Measurements from ENCODE around the gene RAET1G.
"Not testable (repeated sequence)": the region's sequence is repeated elsewhere in the genome, so short reads cannot be mapped to it uniquely, and the experiment has no call there.

The RAET1G gene

GRCh38 chr6:149934249-149935156 lies 11.6 kb upstream of the RAET1G start:
- peak; percentile 47 for DNase-seq (ENCODE audit: low spot score)

- DNase-seq (ENCODE audit: low spot score): no peak
These were observed 10.5 kb upstream of the RAET1G start for GRCh38 chr6:149933461-149933860.

GRCh38 chr6:149933036-149933435 lies 10.1 kb upstream of the RAET1G start:
- DNase-seq (ENCODE audit: low spot score): no peak

GRCh38 chr6:149931501-149931900 lies 8.6 kb upstream of the RAET1G start:
- no peak for DNase-seq (ENCODE audit: low spot score)

DNA sequence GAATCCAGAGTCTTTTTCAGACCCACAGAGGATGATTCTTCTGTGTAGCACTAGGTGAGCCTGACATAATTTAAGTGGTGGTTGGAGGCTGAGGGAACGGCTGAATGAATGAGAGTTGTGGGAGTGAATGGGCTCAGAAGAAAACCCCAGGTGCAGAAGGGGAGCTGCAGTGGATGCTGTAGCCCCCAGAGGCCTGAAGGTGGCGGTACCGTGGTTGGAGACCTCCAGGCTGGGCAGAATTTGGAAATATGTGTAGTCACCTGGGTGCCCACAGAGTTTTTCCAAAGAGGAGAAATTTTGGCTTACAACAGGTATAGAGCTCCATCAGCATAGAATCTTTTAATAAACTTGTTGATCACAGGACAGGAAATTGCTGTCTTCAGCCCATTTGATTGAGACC lies 6.5 kb upstream of the RAET1G start:
- DNase-seq (ENCODE audit: low spot score): peak; percentile 36

- DNase-seq (ENCODE audit: low spot score): not testable (repeated sequence)
These were observed 4.1 kb upstream of the RAET1G start for GRCh38 chr6:149927025-149927424.

GRCh38 chr6:149925974-149926777 lies 3.3 kb upstream of the RAET1G start:
- DNase-seq (ENCODE audit: low spot score): peak; percentile 38

DNA sequence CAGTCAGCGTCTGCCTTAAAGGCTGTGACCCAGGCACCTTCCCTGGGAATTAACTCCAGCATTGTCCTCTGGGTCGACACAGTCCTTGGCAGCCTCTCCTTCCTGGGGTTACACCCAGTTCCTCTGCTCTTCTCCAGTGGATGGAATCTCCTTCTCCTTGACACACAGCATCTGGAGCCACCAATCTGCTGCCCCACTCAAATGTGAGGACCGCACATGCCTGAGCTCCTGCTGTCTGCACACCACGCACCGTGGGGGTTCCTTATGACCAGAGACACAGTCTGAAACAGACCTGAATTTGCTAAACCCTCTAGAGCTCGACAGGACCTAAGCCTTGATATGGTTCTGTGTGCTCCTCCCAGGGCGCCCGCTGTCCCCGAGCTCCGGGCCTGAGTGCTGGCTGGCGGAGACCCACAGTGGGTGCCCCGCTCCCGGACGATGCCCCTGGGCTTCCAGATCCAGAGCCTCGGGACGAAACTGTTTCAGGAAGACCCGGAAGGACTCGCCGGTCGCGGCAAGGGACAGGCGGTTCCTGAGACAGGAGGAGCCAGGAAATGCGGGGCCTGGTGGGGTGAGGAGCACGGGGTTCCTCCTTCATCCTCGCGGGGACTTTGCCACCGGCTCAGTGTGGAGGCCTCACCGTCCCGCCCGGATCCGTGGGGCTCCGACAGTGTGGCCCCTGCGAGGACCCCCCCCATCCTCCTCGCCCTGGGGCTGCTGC lies 2.5 kb upstream of the RAET1G start:
- no peak for DNase-seq (ENCODE audit: low spot score)

- no peak for DNase-seq (ENCODE audit: low spot score)
These were observed 2.0 kb upstream of the RAET1G start for GRCh38 chr6:149924933-149925252.

- DNase-seq (ENCODE audit: low spot score): no peak
These were observed 1.4 kb upstream of the RAET1G start for GRCh38 chr6:149924206-149924932.

DNA sequence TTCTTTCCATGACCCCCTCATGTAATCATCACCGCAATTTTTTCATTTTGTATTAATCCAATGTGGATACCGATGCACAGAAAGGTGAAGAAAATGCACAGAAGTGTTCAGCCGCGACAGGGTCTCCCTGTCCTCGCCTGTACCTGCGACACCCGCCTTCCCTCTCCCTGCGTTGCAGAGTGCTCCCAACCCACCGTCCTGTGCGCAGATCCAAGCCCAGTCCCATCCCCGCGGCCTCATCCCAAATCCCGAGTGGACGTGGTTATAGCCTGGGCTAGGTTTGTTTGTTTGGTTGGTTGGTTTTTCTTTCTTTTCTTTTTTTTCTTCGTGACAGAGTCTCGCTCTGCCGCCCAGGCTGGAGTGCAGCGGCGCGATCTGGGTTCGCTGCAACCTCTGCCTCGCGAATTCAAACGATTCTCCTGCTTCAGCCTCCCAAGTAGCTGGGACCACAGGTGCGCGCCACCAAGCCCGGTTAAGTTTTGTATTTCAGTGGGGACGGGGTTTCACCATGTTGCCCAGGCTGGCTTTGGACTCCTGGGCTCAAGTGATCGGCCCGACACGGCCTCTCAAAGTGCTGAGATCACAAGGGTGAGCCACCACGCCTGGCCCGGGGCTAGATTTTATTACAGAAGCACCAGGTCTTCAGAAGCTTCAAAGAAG lies 536 bp upstream of the RAET1G start:
- DNase-seq (ENCODE audit: low spot score): no peak

GRCh38 chr6:149922091-149922490 lies 830 bp downstream of the RAET1G start:
- not testable (repeated sequence) for DNase-seq (ENCODE audit: low spot score)

- DNase-seq (ENCODE audit: low spot score): no peak
These were observed 1.6 kb downstream of the RAET1G start for GRCh38 chr6:149921361-149921760.

DNA sequence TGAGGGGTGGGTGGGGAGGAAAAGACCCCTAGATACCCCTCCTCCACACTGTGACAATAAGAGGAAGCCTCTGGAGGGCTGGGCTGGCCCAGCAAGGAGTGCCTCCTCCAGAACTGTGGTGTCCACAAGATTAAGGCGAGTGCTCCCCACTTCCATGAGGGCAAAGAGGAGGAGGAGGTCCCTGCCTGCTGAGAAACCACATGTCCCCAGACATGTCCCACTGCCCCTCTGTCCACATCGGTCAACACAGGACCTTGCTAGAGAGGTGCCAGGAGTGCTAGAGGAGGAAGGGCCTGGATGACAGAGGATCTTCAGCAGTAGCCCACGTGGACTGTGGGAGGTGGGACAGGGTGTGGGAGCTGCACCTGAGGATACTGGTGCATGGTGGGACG lies 3.1 kb downstream of the RAET1G start:
- no peak for DNase-seq (ENCODE audit: low spot score)

GRCh38 chr6:149919126-149919833 lies 3.6 kb downstream of the RAET1G start:
- not testable (repeated sequence) for DNase-seq (ENCODE audit: low spot score)

DNA sequence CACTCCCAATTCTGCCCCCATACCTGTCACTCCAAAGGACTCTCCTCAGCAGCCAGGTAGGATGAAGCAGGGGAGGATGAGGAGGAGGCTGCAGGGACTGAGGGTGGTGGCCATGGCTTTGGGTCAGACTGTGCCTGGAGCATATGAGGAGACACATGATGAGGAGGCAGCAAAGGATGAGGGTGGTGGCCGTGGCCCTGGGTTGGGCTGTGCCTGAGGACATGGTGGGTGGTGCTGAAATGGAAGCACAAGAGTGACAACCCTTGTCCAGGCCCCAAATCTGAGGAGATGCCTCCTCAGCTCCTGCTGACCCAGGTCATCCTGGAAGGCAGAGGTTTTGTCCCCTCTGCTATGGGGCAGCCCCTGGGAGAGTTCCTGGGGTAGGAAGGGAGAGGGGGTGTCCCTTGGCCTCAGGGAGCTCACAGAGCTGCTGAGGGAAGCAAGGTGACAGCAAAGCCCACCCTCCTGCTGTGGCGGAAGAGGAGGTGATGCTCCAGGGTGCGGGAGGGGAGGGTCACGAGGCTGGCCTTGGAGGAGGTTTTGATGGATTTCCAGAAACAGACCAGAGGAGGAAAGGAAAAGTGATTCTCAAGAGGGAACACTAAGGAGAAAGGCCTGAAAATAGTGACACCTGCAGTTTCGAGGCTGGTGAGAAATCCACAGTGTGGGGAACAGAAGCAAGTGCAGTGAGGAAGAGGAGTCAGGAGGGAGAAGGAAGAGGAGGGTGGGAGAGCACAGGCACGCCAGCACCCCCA lies 4.6 kb downstream of the RAET1G start:
- DNase-seq (ENCODE audit: low spot score): no peak

GRCh38 chr6:149917679-149918078 lies 5.2 kb downstream of the RAET1G start:
- no peak for DNase-seq (ENCODE audit: low spot score)

DNA sequence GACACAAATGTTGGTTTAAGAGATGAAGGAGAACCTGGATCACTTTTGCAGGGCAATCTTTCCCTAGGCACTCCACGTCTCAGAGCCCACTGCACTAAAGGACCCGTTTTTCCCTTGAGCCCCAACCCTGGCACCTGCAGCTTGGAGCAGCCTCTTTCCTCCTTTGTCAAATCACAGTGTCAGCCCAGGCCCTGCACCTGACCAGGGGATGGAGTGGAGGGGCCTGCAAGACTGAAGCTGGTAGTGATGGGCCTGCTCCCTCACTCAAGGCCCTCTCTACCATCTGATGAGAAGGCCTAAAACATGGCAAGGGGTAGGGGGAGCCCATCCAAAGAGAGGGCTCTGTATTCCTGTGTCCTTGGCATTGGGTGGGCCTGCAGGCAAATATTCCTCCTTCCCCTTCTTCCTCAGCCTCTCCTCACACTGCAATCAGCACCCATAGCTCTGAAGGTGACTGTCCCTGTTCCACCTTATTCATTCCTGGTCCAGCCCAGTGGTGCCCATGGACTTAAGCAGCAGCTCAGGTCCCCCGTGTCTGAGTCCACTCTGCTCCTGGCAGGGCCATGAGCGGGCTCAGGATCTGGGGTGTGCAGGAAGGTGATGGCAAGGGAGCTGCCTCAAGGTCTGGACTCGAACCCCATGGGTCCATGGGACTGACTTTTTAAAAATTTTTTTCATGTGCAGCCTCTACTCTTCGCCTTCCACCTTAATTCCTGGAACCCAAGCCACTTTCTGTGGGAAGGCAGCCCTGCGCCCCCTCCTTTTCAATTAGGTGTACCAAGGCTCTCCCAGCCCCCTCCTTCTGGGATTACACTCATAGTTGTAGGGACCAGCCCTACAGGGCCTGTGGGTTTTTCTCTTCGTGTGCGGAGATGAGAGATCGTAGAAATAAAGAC lies 6.7 kb downstream of the RAET1G start:
- DNase-seq (ENCODE audit: low spot score): no peak

Data from germinal center (tissue), 1 donor.